OCI-LY7 (cell line): Measurements from ENCODE around the gene NCAPD3. TPM values are rescaled to one million over a fixed set of nuclear protein-coding genes. Genes with fewer than 3 reads are reported as not detected.

ENCODE experiments used
- BruUV-seq: library from RNA; stranded (reverse); fragments of 400-500 nt; replicated peaks from 2 replicates; lab custom pipeline; 2021; lab: Mats Ljungman, UMichigan
- CTCF ChIA-PET: fragments of 300-600 bp; sonication (Branson Sonifier 250); formaldehyde crosslinking; loops from one replicate; lab custom pipeline; 2022; ENCODE audit warnings: antibody characterized with exemption; ENCODE audit not compliant: unreplicated experiment; lab: Charles Lee
- POLR2A ChIA-PET: fragments of 300-600 bp; sonication (Branson Sonifier 250); formaldehyde crosslinking; loops from one replicate; lab custom pipeline; 2022; ENCODE audit warnings: antibody characterized with exemption; lab: Charles Lee
- DNase-seq: peaks from one replicate; pipeline ENCODE4 v3.0.0-alpha.2; 2015; ENCODE audit warnings: low spot score
- H2AFZ ChIP-seq: fragments of 200-600 bp; sonication (generic), shearing (Covaris generic); 2 replicates; pipeline ENCODE4 v1.6.1; 2014; ENCODE audit warnings: mild to moderate bottlenecking, antibody characterized with exemption, low read length, moderate library complexity
- H3K27ac ChIP-seq: fragments of 200-600 bp; sonication (generic); 2 replicates; pipeline ENCODE4 v1.5.1; 2014; ENCODE audit warnings: mixed run types, low read depth, mild to moderate bottlenecking, moderate library complexity, low read length, inconsistent platforms; ENCODE audit not compliant: poor library complexity, severe bottlenecking
- H3K36me3 ChIP-seq: fragments of 200-600 bp; sonication (generic); 2 replicates; pipeline ENCODE4 v1.6.1; 2014; ENCODE audit warnings: mild to moderate bottlenecking, antibody characterized with exemption, low read length, moderate library complexity, mixed read lengths; ENCODE audit not compliant: insufficient read depth
- H3K4me1 ChIP-seq: fragments of 200-600 bp; sonication (generic); 2 replicates; pipeline ENCODE4 v1.5.1; 2014; ENCODE audit warnings: mild to moderate bottlenecking, low read length; ENCODE audit not compliant: insufficient read depth, poor library complexity, severe bottlenecking
- H3K4me2 ChIP-seq: fragments of 200-600 bp; sonication (generic); 2 replicates; pipeline ENCODE4 v1.6.1; 2014; ENCODE audit warnings: mild to moderate bottlenecking, low read length
- H3K4me3 ChIP-seq: fragments of 200-600 bp; sonication (generic); 2 replicates; pipeline ENCODE4 v1.5.1; 2014; ENCODE audit warnings: mild to moderate bottlenecking, low read depth, low read length; ENCODE audit not compliant: poor library complexity, severe bottlenecking
- H3K79me2 ChIP-seq: fragments of 200-600 bp; sonication (generic); 2 replicates; pipeline ENCODE4 v1.6.1; 2016; ENCODE audit warnings: low read depth, mild to moderate bottlenecking, low read length, moderate library complexity, mixed read lengths; ENCODE audit not compliant: insufficient read depth
- H3K9me2 ChIP-seq: fragments of 200-600 bp; sonication (generic); 2 replicates; pipeline ENCODE4 v1.6.1; 2016; ENCODE audit warnings: mild to moderate bottlenecking, low read length, mixed read lengths; ENCODE audit not compliant: insufficient read depth
- H3K9me3 ChIP-seq: fragments of 200-600 bp; sonication (generic); 2 replicates; pipeline ENCODE4 v1.6.1; 2014; ENCODE audit warnings: mild to moderate bottlenecking, mixed run types, low read length, mixed read lengths
- H4K20me1 ChIP-seq: fragments of 200-600 bp; sonication (generic); 2 replicates; pipeline ENCODE4 v1.6.1; 2014; ENCODE audit warnings: mild to moderate bottlenecking, antibody characterized with exemption, low read length, moderate library complexity, mixed read lengths; ENCODE audit not compliant: insufficient read depth
- EZH2phosphoT487 ChIP-seq: fragments of 200-600 bp; sonication (generic); IDR thresholded peaks from 2 replicates; pipeline ENCODE4 v1.6.1; 2018; ENCODE audit warnings: low read depth, borderline replicate concordance, mild to moderate bottlenecking, mixed run types, antibody characterized with exemption, low read length, moderate library complexity, mixed read lengths
- intact Hi-C: fragments of 100-400 bp; cut with micrococcal nuclease; formaldehyde crosslinking; loops from one replicate; pipeline ENCODE4 v1.10.0; 2022; ENCODE audit not compliant: unreplicated experiment
- total RNA-seq, 2 experiments: library from RNA; depleted of rRNA in 1 of 2; stranded (reverse); fragments of >200 nt in 1 of 2; shearing (Covaris generic) in 1 of 2; gene quantifications; 2 replicates each; pipeline ENCODE4 v1.2.3, GENCODE V29; 2014 to 2022
- TF ChIP-seq, protein P1 (sequence below): fragments of 200-600 bp; sonication (generic); conservative IDR thresholded peaks from 2 replicates; pipeline ENCODE4 v1.5.1; 2014; ENCODE audit warnings: mild to moderate bottlenecking, antibody characterized with exemption, low read length, moderate library complexity, mixed read lengths

Gene NCAPD3
- total RNA-seq, 2 experiments from 2014 or later = 89.1 to 112 TPM

DNA sequence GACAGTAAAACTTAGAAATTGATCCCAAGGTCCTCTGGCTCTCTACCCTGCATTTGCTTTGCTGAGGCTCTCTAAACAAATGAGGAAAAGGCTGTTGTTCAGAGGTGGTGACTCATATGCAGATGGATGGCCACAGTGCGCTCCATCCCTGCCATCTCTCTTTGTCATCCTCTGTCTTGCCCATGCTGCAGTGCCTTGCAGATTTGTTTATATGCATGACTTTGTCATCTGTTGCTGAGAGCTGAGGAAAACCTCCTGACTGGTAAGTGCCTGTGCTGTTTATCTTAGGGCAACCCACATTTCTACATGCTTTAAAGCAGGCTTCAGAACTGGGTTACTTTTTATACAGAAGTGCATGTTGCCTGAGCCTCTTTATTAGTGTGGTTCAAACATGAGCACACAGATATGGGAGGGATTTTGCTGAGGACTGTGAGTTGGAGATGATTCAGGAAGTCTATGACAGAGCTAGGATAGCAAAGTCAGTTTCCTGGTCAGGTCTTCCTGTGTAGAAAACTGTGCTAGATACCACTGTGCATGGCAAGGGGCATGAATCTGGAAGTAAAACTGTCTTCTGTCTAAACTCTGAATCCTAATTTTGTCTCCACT is 97.4 kb downstream of the NCAPD3 start:
- Histone ChIP-seq H2AFZ (no peak overlapping the region), H3K79me2 (no peaks in the 10 kb centered on the region), H3K36me3 (no peaks in the 10 kb centered on the region), H3K27ac (no peak overlapping the region), H3K9me3 (no peaks in the 10 kb centered on the region), H3K4me2 (no peak overlapping the region), H4K20me1 (no peaks in the 10 kb centered on the region), H3K9me2 (no peaks in the 10 kb centered on the region), H3K4me1 (no peaks in the 10 kb centered on the region), H3K4me3 (no peak overlapping the region)
- DNase-seq = no peak
- intact Hi-C loops = no loop called here
- TF ChIP-seq, protein P1, sequence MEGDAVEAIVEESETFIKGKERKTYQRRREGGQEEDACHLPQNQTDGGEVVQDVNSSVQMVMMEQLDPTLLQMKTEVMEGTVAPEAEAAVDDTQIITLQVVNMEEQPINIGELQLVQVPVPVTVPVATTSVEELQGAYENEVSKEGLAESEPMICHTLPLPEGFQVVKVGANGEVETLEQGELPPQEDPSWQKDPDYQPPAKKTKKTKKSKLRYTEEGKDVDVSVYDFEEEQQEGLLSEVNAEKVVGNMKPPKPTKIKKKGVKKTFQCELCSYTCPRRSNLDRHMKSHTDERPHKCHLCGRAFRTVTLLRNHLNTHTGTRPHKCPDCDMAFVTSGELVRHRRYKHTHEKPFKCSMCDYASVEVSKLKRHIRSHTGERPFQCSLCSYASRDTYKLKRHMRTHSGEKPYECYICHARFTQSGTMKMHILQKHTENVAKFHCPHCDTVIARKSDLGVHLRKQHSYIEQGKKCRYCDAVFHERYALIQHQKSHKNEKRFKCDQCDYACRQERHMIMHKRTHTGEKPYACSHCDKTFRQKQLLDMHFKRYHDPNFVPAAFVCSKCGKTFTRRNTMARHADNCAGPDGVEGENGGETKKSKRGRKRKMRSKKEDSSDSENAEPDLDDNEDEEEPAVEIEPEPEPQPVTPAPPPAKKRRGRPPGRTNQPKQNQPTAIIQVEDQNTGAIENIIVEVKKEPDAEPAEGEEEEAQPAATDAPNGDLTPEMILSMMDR = no peak
- TF ChIP-seq EZH2phosphoT487 = no peak
- ChIA-PET POLR2A (no interaction called here), CTCF (no interaction called here)
- BruUV-seq = no TSS peak

DNA sequence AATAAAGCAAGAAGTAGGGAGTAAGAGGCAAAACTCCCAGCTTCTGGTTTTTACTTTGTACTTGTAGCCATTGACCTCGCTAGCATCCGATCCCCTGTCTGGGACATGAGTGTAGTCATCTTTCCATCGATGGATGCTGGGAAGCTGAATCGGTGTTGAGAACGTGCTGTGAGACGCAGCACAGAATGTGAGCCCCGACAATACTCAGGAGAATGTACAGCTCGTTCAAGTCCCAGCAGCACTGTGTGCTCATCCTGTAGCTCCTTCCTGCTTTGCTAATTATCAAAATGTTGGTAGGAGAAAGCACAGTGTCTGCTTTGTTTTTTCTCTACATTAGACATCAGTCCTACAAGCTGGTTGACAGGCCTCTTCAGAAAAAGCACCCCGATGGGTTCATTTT is 98.3 kb downstream of the NCAPD3 start:
- Histone ChIP-seq H2AFZ (no peak overlapping the region), H3K27ac (no peak overlapping the region), H4K20me1 (no peaks in the 10 kb centered on the region), H3K4me2 (no peak overlapping the region), H3K9me2 (no peaks in the 10 kb centered on the region), H3K4me1 (no peaks in the 10 kb centered on the region), H3K4me3 (no peak overlapping the region), H3K79me2 (no peaks in the 10 kb centered on the region), H3K9me3 (no peaks in the 10 kb centered on the region), H3K36me3 (no peaks in the 10 kb centered on the region)
- ChIA-PET CTCF (no interaction called here), POLR2A (no interaction called here)
- no TSS peak for BruUV-seq
- no peak for TF ChIP-seq EZH2phosphoT487
- DNase-seq = no peak
- intact Hi-C loops = no loop called here

DNA sequence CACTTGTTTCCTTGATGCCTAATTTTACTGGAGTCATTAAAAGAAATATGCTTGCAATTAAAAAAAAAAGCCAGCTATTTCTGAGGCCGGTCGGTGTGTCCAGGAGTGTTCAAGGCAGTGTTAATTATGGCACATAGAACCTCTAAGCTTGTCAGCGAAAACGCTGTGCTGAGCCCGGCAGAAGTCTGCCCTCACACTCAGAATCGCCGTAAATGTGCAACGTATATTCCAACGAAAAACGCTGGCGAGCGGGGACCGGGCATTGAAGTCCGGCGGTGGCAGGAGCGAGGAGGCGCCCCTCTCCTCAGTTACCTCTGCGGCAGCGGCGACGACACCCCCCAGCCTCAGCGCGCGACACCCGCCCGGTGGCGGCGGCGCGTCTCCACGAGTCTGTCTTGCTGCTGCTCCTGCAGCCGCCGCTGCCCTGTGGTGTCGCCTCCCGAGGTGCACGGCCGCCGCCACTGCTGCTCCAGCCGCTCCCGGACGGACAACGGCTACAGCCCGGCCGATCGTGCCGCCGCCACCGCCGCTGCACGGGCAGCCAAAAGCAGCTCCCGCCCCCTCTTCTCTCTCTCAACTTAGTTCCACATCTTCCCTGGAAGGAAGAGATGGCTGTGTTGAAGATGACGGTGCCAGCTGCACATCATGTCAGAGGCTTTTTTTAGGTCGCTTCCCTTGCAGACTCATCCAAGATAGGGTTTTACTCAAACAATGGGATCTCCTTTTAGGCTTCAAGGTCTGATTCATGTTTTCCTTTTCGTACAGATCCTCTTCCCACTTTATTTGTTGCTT is 98.9 kb downstream of the NCAPD3 start:
- Histone ChIP-seq H3K27ac (no peak overlapping the region), H3K4me3 (no peak overlapping the region), H3K36me3 (no peaks in the 10 kb centered on the region), H3K9me3 (no peaks in the 10 kb centered on the region), H2AFZ (no peak overlapping the region), H3K4me1 (no peaks in the 10 kb centered on the region), H4K20me1 (no peaks in the 10 kb centered on the region), H3K79me2 (no peaks in the 10 kb centered on the region), H3K4me2 (no peak overlapping the region), H3K9me2 (no peaks in the 10 kb centered on the region)
- ChIA-PET POLR2A (no interaction called here), CTCF (no interaction called here)
- TF ChIP-seq EZH2phosphoT487 = no peak
- TF ChIP-seq, protein P1 = no peak
- no TSS peak for BruUV-seq
- no peak for DNase-seq
- intact Hi-C loops = no loop called here
